HG03139 (cell line): Measurements from ENCODE around the gene PANK4.
"Not testable (repeated sequence)": the region's sequence is repeated elsewhere in the genome, so short reads cannot be mapped to it uniquely, and the experiment has no call there.

Experiments
- ATAC-seq: cut with Tn5 transposase; IDR thresholded peaks from one replicate; pipeline ENCODE4 v1.9.1; 2021; ENCODE audit not compliant: unreplicated experiment

PANK4 gene

GRCh38 chr1:2466958-2467554 is 59.3 kb downstream of the PANK4 start:
- ATAC-seq, result no peak

- ATAC-seq, result no peak
Observed at GRCh38 chr1:2466270-2466665, 60.1 kb downstream of the PANK4 start.

DNA sequence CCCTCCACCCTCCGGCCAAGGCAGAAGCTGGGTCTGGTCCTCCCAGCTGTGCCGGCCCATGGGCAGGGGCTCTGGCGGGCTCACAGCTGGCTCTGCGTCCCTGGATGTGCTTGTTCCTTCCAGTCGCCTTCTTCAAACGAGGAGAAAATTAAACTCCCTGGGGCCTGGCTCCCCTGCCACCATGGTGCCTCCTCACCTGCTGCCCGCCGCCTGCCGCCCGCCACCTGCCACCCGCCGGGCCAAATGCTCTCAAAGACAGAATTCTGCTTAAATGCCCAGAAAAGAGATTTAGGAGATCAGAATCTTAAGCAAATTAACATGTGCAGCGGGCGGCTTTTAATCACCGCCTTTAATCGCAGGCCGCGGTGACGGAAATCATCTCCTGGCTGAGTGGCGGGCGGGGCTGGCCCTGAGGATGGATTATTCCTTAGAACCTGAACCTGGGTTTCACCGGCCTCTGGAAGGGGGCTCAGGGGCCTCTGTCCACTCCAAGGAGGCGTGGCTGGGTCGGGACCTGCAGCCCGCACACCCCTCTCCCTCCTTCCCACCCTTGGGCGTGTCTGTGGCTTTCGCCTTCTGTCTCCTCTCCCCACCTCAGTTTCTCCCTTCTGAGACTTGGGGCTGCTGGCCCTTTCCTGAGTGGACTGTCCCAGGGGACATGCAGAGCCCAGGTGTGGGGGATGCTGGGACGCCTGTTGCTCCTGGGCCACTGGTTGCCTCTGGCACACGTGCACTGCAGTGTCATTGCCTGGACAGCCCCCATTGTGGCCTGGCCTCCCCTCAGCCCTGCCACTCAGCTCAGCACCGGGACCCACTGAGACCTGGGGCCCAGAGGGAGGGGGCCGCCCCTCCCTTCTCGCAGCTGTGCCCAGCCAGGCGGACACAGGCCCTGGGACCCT is 60.8 kb downstream of the PANK4 start:
- no peak for ATAC-seq

GRCh38 chr1:2463396-2463795 is 63.0 kb downstream of the PANK4 start:
- no peak for ATAC-seq

DNA sequence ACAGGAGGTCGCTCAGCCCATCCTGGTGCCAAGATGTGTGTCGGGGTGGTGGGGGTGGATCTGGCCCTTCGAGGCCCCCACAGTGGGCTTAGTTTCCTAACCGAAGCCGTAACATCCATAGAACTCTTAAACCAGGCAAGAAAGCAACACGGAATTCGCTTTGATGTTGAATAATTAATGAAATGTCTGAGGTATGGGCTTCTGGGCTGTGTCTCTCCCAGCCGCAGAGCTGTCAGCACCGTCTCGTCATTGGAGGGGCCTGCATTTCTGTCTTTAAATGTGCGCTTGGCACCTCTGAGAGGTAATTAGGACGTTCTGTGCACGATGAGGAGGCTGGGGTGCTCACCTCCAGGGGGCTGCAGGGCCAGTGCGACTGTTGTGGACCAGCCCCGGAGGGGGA is 63.6 kb downstream of the PANK4 start:
- ATAC-seq, result no peak

GRCh38 chr1:2460996-2461751 is 65.2 kb downstream of the PANK4 start:
- no peak for ATAC-seq

- ATAC-seq, result no peak
Observed at GRCh38 chr1:2460203-2460602, 66.2 kb downstream of the PANK4 start.

DNA sequence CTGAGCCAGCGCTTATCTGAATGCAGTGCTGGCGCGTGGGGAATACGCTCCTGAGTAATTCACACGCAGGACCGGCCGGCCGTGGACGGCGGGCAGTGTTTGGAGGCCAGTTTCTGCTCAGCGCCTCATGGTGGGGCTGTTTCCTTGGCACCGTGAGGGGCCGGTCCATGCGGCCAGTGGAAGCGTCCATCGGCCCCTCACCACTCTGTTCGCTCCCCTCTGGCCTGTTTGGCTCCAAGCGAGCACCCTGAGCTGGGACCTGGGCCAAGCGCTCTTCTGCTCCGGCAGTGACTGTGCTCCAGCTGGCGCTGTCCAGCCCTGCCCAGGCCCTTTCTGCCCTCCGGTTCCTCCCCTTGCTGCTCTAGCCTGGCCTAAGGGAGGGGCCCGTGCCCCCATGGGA is 66.6 kb downstream of the PANK4 start:
- ATAC-seq, result no peak

- not testable (repeated sequence) for ATAC-seq
Observed at GRCh38 chr1:2459102-2459753, 67.2 kb downstream of the PANK4 start.

- ATAC-seq, result no peak
Observed at GRCh38 chr1:2458687-2459086, 67.7 kb downstream of the PANK4 start.
